ENCODE data around the gene DIRAS3.
A peak's percentile ranks its signal among the peaks of the same experiment; 100 is the strongest.
"Not testable (repeated sequence)": the region's sequence is repeated elsewhere in the genome, so short reads cannot be mapped to it uniquely, and the experiment has no call there.

Gene DIRAS3, protein sequence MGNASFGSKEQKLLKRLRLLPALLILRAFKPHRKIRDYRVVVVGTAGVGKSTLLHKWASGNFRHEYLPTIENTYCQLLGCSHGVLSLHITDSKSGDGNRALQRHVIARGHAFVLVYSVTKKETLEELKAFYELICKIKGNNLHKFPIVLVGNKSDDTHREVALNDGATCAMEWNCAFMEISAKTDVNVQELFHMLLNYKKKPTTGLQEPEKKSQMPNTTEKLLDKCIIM

DNA sequence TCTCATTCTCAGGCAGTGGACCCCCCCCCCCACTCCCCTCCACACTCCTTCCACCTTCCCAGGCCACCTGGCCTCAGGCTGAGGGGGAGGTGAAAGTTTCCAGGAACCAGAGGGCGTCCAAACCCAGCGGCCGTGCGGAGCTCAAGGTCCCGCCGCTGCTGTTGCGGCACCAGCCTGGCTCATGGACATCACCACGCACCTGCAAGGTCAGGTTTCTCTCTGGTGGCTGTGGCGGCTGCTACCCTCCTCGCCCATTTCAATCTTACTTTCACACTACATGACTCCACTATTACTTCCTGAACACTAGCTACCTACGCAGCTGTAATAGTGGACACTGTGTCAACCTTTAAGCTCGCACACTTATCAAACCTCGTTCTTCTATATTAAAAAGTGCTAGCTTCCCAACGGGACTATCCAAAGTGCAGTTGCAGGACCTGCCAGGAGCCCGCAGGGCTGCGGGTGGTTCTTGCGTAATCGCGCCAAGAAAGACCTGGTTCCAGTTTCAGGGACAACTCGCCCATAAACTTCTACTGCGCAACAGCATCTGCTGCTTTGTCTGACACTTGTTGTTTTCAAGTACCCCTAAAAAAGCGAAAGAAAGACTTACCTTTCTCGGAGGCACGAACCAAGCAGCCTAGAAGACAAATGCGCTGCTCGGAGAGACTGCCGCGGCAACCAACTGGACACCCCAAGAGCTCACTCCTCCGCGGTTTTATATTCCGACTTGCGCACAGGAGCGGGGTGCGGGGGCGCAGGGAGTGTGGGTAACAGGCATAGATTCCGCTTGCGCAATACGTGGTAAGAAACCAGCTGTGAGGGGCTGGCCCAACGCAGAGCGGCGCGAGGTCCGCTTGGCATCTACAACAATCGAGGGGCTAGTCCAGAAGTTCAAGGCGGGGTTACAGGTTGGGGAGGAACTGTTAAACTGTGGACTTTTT, at the start of gene DIRAS3:
DIRAS3 (minus strand) TSS at position 687 of the 938 bp plus-strand sequence. CDS start 3,330 bp downstream, outside the sequence.
- H3K27ac ChIP-seq: no peak within 1 kb of the TSS
- peaks cover 19 to 29% (median 21%) of the 10 kb centered on the region in 11 experiments for H3K9me3 ChIP-seq (replicated peaks in 1 of 11)
- H3K4me3 ChIP-seq: no peak within 1 kb of the TSS
- no peak within 1 kb of the TSS for H3K9ac ChIP-seq
- H3K27me3 ChIP-seq: no peaks in the 10 kb centered on the region
- H3K36me3 ChIP-seq: no peaks in the 10 kb centered on the region
- no peaks in the 10 kb centered on the region for H4K20me1 ChIP-seq
- H3K4me1 ChIP-seq: no peaks in the 10 kb centered on the region
- peak in 6 of 11 experiments; percentile 39 to 68 (median 60); a peak in 8 of 22 replicates for TF ChIP-seq Cebpa-rat (IDR thresholded peaks at IDR 0.05)
- H3K4me2 ChIP-seq: no peak within 1 kb of the TSS

DNA sequence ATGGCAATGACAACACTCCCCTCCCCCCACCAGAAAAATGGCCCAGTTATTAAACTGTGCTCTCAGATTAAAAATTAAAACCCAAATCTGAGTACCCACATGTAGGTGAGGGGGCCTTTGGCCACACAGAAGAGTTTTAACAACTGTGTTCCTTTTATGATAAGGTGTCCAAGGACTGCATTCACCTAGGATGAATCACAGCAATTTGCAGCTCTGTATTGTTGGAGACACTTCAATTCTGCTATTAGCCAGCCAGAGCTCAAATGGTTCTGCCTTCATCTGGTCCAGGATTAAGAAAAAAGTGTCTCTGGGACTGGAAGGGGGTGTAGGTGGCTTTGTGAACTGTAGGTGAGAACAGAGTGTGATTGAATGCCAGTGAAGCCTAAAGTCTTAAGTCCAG, 43.3 kb upstream of the DIRAS3 start:
- H3K27me3 ChIP-seq: no peaks in the 10 kb centered on the region
- H3K36me3 ChIP-seq: no peaks in the 10 kb centered on the region
- no peak overlapping the region for H3K27ac ChIP-seq
- no peak overlapping the region for H3K9ac ChIP-seq
- H3K4me3 ChIP-seq: no peak overlapping the region
- no peak overlapping the region for H3K4me2 ChIP-seq
- TF ChIP-seq Cebpa-rat (IDR thresholded peaks at IDR 0.05): no peak
- no peaks in the 10 kb centered on the region for H3K4me1 ChIP-seq
- no peaks in the 10 kb centered on the region for H4K20me1 ChIP-seq
- H3K9me3 ChIP-seq (replicated peaks in 1 of 11): no peaks in the 10 kb centered on the region

DNA sequence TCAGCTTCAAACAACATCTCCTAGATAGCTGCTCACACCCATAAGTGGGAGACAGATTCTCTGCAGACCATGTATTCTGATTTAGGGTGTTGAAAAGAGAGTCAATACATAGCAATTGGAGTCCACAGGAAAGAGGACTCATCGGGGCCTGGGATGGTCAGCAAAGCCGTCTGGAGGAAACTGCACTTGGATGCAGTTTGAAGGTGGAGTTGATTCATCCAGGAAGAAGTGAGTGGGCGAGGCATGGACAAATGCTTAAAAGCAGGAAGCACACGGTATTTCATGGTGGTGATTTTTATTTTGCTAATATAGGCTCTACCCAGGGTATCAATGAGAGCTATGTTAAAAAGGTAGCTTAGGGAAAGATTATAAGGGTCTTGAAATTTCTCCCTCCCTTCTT, 36.8 kb upstream of the DIRAS3 start:
- no peak for TF ChIP-seq Cebpa-rat (IDR thresholded peaks at IDR 0.05)
- Histone ChIP-seq H3K36me3 (no peaks in the 10 kb centered on the region), H3K27me3 (no peaks in the 10 kb centered on the region), H3K4me2 (no peak overlapping the region), H3K4me3 (no peak overlapping the region), H3K9me3 (replicated peaks in 1 of 11) (0 out of 22 replicates have a peak, but pooled peaks cover 0 to 6% (median 0%) of the 10 kb centered on the region in 11 experiments), H3K9ac (no peak overlapping the region), H3K27ac (no peak overlapping the region), H4K20me1 (no peaks in the 10 kb centered on the region), H3K4me1 (peaks cover 0 to 4% (median 0%) of the 10 kb centered on the region in 10 experiments; a peak in 3 of 20 replicates)

DNA sequence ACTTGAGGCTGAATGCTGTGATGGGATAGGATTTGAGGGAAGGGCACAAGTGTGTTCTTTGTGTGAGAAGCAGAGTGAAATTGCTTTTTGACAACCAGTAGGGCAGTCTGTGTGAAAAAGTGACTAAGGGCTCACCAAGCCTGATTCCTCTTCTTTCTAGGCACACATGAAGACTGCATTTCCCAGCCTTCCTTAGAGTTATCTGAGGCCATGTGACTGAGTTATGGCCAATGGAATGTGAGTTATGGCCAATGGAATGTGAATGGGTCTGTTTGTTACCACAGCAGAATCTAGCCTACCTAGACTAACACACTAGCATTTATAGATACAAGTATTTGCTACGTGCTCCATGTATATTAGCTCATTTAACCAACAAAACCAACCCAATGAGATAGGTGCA, 35.3 kb upstream of the DIRAS3 start:
- H3K4me3 ChIP-seq: no peak overlapping the region
- no peaks in the 10 kb centered on the region for H3K27me3 ChIP-seq
- H3K9ac ChIP-seq: no peak overlapping the region
- H3K4me1 ChIP-seq: peaks cover 0 to 4% (median 0%) of the 10 kb centered on the region in 10 experiments; a peak in 3 of 20 replicates
- H3K36me3 ChIP-seq: no peaks in the 10 kb centered on the region
- no peak overlapping the region for H3K27ac ChIP-seq
- H3K9me3 ChIP-seq (replicated peaks in 1 of 11): 0 out of 22 replicates have a peak, but pooled peaks cover 0 to 6% (median 0%) of the 10 kb centered on the region in 11 experiments
- H3K4me2 ChIP-seq: no peak overlapping the region
- TF ChIP-seq Cebpa-rat (IDR thresholded peaks at IDR 0.05): no peak
- H4K20me1 ChIP-seq: no peaks in the 10 kb centered on the region

DNA sequence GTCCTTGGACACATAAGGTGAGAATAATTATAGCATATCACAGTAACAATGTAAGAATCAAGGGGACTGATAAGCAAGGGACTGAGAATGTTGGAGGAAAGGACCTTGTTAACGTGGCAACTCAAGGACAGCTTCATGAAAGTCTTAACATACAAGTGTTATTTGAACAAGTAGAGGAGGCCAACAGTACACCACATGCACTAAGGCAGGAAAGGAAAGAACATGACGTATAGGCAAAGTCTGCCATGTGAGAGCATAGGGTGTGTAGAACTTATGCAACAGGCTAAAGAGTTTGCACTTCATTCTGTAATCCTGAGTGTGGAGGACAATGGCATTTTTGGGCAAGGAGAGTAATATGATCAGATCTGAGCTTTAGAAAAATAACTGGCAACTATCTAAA, 33.3 kb upstream of the DIRAS3 start:
- H3K27ac ChIP-seq: no peak overlapping the region
- H3K4me1 ChIP-seq: peaks cover 0 to 4% (median 0%) of the 10 kb centered on the region in 10 experiments; a peak in 3 of 20 replicates
- H3K9me3 ChIP-seq (replicated peaks in 1 of 11): 0 out of 22 replicates have a peak, but pooled peaks cover 0 to 6% (median 0%) of the 10 kb centered on the region in 11 experiments
- TF ChIP-seq Cebpa-rat (IDR thresholded peaks at IDR 0.05): no peak
- H4K20me1 ChIP-seq: no peaks in the 10 kb centered on the region
- H3K4me2 ChIP-seq: no peak overlapping the region
- no peaks in the 10 kb centered on the region for H3K36me3 ChIP-seq
- no peak overlapping the region for H3K4me3 ChIP-seq
- no peak overlapping the region for H3K9ac ChIP-seq
- H3K27me3 ChIP-seq: no peaks in the 10 kb centered on the region

DNA sequence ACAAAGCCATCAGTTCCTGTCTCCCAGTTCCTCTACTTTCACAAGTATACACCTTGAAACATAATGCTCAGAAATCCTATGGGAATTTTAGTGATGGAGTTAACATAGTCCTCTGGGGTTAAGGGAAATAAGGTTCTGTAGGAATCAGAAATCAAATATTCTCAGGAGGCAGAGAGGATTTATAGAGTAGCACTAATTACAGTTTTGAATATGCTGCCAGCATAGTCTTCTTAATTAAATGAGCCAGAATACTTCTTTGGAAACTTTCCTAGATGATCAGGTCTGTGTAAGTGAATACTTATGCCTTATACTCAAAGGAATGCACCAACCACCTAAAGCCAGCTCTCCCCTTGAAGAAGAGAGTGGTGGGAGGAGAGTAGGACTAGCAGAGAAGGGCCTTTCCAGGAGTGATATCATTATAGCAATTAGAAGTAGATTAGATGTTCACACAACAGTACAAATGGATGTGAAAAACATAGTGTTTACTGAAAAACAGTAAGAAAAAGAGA, 31.4 kb upstream of the DIRAS3 start:
- H3K9me3 ChIP-seq (replicated peaks in 1 of 11): 0 out of 22 replicates have a peak, but pooled peaks cover 0 to 6% (median 0%) of the 10 kb centered on the region in 11 experiments
- H3K4me2 ChIP-seq: no peak overlapping the region
- no peaks in the 10 kb centered on the region for H3K36me3 ChIP-seq
- H4K20me1 ChIP-seq: no peaks in the 10 kb centered on the region
- no peak for TF ChIP-seq Cebpa-rat (IDR thresholded peaks at IDR 0.05)
- no peaks in the 10 kb centered on the region for H3K27me3 ChIP-seq
- H3K4me3 ChIP-seq: no peak overlapping the region
- peaks cover 0 to 11% (median 9%) of the 10 kb centered on the region in 10 experiments; a peak in 14 of 20 replicates for H3K4me1 ChIP-seq
- H3K9ac ChIP-seq: no peak overlapping the region
- H3K27ac ChIP-seq: no peak overlapping the region

DNA sequence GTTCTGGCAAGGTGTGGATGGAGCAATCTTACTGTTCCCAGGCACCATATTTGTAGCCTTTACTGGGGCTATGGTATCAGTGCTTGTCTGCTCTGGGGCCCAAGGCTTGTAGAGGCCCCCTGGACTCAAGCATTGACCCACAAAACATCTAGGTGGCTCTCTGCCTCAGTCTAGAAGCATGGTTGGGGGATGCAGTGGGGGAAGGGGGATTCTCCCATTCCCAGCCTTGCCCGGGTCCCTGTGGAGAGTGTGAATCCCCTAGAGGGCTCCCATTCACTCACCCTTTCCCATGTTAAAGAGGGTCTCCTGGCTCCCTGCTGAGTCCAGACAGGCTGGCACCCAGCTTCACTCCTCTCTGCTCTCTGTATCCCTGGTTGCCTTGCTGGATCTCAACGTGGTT, 28.2 kb upstream of the DIRAS3 start:
- TF ChIP-seq Cebpa-rat (IDR thresholded peaks at IDR 0.05): no peak

DNA sequence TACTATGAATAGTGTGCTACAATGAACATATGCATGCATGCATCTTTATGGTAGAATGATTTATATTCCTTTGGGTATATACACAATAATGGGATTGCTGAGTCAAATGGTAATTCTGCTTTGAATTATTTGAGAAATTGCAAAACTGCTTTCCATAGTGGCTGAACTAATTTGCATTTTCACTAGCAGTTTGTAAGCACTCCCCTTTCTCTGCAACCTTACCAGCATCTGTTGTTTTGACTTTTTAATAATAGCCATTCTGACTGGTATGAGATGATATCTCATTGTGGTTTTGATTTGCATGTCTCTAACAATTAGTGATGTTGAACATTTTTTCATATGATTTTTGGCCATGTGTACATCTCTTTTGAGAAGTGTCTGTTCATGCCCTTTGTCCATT, 24.0 kb upstream of the DIRAS3 start:
- no peaks in the 10 kb centered on the region for H3K36me3 ChIP-seq
- H3K9me3 ChIP-seq (replicated peaks in 1 of 11): peaks cover 0 to 10% (median 0%) of the 10 kb centered on the region in 11 experiments; a peak in 6 of 22 replicates
- H3K27ac ChIP-seq: no peak overlapping the region
- peaks cover 0 to 11% (median 9%) of the 10 kb centered on the region in 10 experiments; a peak in 14 of 20 replicates for H3K4me1 ChIP-seq
- H3K27me3 ChIP-seq: no peaks in the 10 kb centered on the region
- H3K9ac ChIP-seq: no peak overlapping the region
- no peak overlapping the region for H3K4me2 ChIP-seq
- H4K20me1 ChIP-seq: no peaks in the 10 kb centered on the region
- no peak overlapping the region for H3K4me3 ChIP-seq
- TF ChIP-seq Cebpa-rat (IDR thresholded peaks at IDR 0.05): no peak

More for the DNA sequence above, 28.2 kb upstream of the DIRAS3 start:
- H3K4me1 ChIP-seq: peaks cover 0 to 11% (median 9%) of the 10 kb centered on the region in 10 experiments; a peak in 14 of 20 replicates
- H3K4me3 ChIP-seq: no peak overlapping the region
- H3K9ac ChIP-seq: no peak overlapping the region
- no peaks in the 10 kb centered on the region for H3K36me3 ChIP-seq
- H3K27ac ChIP-seq: no peak overlapping the region
- no peaks in the 10 kb centered on the region for H3K27me3 ChIP-seq
- H3K9me3 ChIP-seq (replicated peaks in 1 of 11): peaks cover 0 to 10% (median 4%) of the 10 kb centered on the region in 11 experiments; a peak in 6 of 22 replicates
- H4K20me1 ChIP-seq: no peaks in the 10 kb centered on the region
- no peak overlapping the region for H3K4me2 ChIP-seq

DNA sequence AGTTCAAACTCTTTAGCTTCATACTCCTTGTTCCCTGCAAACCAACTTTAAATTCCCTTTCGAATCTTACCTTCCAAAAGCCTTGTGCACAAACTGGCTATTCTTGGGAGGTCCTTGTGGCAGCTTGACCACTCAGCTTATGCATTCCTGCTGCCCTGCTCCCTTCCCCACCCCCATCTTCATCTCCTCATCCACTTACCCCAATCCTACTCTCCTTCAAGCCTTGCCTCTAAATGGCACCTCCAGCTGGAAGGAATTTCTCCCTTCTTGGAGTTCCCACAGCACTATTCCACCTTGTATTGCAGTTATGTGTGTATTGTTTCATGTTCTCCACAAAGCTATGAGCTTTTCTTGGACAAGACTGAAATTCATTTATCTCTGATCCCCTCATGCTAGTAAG, 15.3 kb upstream of the DIRAS3 start:
- Histone ChIP-seq H4K20me1 (no peaks in the 10 kb centered on the region), H3K4me1 (no peaks in the 10 kb centered on the region), H3K27me3 (no peaks in the 10 kb centered on the region), H3K27ac (no peak overlapping the region), H3K4me3 (no peak overlapping the region), H3K9ac (no peak overlapping the region), H3K9me3 (replicated peaks in 1 of 11) (peaks cover 0 to 6% (median 0%) of the 10 kb centered on the region in 11 experiments; a peak in 3 of 22 replicates), H3K36me3 (no peaks in the 10 kb centered on the region), H3K4me2 (no peak overlapping the region)
- no peak for TF ChIP-seq Cebpa-rat (IDR thresholded peaks at IDR 0.05)

DNA sequence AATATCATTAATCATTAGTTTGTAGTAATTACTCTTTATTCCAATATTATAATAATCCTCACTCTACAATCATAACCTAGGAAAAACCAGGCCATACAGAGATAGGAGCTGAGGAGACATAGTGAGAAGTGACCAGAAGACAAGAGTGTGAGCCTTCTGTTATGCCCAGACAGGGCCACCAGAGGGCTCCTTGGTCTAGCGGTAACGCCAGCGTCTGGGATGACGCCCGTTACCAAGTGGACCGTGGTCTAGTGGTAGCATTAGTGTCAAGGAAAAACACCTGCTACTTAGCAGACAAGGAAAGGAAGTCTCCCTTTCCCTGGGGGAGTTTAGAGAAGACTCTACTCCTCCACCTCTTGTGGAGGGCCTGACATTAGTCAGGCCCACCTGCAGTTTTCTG, 7.6 kb upstream of the DIRAS3 start:
- H3K27ac ChIP-seq, H3K27me3 ChIP-seq, H3K4me2 ChIP-seq, H3K36me3 ChIP-seq, H3K4me1 ChIP-seq, H3K4me3 ChIP-seq, H3K9ac ChIP-seq, H4K20me1 ChIP-seq: not testable (repeated sequence)
- H3K9me3 ChIP-seq (replicated peaks in 1 of 11): peaks cover 0 to 20% (median 13%) of the 10 kb centered on the region in 11 experiments; a peak in 14 of 22 replicates

Measured in BLaER1 treated with 17β-estradiol and CSF1 and Interleukin-3, amounts not matched to agents 10 nM and 100 nM (cell line).